HG02763 (cell line): ENCODE measurements around the gene FARP2.
A peak's percentile ranks its signal among the peaks of the same experiment; 100 is the strongest.
"Not testable (repeated sequence)": the region's sequence is repeated elsewhere in the genome, so short reads cannot be mapped to it uniquely, and the experiment has no call there.

ENCODE experiments used
- ATAC-seq: cut with Tn5 transposase; IDR thresholded peaks from one replicate; pipeline ENCODE4 v1.9.1; 2021; ENCODE audit warnings: mild to moderate bottlenecking, moderate library complexity; ENCODE audit not compliant: unreplicated experiment

FARP2 gene

DNA sequence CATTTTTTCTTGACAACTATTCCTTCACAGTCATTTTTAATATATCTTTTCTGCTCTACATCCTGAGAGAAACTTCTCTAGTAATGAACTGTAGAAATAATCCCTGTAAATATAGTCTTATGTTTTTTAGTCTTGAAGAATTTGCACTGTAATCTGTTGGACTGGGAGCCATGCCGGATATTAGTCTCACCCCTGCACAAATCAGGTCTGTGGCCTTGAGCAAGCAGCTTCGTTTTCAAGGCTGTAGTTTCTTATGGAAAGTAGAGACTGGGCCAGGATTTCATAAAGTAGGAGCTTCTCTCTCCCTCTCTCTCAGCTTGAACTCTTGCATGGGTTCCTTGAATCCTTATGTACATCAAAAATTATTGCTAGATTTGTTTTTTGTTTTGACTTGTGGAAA, 8.7 kb downstream of the FARP2 start:
- ATAC-seq: no peak

DNA sequence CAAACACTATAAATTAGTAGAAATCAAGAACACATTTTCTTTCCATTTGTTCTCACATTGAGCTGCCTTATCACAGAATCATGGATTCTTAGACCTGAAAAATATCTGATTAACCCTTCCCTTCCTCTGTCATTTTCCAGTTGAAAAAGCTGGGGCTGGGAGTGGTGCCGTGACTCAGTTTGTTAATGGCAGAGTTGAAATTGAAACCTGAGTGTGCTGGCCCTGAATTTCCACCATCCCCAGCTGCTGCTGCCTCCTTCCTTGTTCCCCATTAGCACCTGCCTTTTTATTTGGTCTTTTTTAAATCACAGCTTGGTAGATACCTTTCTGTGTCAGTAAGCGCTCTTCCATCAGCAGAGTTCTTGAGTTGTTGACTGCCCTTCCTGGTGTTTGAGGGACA, 10.6 kb downstream of the FARP2 start:
- ATAC-seq: no peak

DNA sequence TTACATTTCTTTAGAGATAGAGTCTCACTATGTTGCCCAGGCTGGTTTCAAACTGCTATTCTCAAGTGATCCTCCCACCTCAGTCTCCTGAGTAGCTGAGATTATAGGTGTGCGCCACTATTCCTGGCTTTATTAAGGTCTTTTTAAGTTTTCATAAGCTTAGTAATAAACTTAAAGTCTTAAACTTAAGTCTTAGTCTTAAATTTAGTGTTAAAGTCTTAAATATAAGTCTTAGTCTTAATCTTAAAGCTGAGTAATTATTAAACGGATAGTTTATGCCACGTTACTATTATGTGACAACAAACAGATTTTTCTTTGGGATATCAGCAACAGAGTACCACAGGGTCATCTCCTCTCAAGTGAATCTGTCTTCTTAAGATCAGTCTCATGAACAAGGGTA, 12.6 kb downstream of the FARP2 start:
- ATAC-seq: no peak

- ATAC-seq: no peak
Observed at GRCh38 chr2:241372361-241372992, 16.4 kb downstream of the FARP2 start.

DNA sequence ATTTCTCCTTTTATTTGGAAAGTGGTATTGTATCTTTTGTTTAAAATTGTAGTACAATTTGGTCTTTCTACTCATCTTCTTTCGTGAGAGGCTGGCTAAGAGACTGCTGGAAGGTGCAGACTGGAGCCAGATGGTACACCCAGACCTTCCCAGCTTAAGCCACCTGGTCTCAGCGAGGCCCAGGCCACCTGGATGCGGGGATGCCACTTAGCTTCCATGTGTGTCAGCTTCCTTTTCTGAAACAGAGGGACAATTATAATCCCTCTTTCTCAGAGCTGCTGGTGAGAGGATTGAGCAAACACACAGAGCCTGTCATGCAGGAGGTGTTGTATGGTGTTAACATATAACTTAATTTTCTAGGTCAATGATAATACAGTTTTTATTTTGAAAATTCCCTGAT, 17.4 kb downstream of the FARP2 start:
- ATAC-seq: no peak

DNA sequence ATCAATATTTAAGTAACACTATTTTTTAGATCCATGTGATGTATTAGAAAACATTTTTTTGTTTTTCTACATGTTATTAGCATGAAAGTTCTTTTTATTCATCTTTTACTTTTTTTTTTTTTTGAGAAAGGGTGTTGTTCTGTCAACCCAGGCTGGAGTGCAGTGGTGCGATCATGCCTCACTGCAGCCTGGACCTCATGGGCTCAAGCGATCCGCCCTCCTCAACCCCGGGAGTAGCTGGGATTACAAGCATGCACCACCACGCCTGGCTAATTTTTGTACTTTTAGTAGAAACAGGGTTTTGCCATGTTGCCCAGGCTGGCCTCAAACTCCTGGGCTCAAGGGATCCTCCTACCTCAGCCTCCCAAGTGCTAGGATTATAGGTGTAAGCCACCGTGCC, 17.8 kb downstream of the FARP2 start:
- not testable (repeated sequence) for ATAC-seq

DNA sequence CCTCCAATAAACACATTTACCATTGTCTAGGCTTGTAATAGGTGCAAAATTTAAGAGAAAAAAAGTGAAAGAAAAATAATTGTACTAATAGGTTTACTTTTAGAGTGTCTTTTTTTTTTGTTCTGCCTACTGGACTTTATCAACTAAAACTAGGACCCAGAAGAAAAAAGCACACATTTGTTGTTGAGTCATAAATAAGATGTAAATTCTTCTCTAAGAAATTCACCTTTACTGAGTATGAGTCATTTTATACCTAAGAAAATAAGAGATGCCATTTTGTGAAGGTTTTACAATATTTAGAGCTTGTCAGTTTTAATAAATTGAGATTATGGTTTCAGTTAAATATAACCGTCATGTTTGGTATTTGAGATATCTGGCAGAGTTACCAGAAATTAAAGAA, 19.2 kb downstream of the FARP2 start:
- no peak for ATAC-seq

- no peak for ATAC-seq
Observed at GRCh38 chr2:241376808-241377207, 20.7 kb downstream of the FARP2 start.

GRCh38 chr2:241378816-241379215, 22.7 kb downstream of the FARP2 start:
- no peak for ATAC-seq

- no peak for ATAC-seq
Observed at GRCh38 chr2:241379481-241380480, 23.7 kb downstream of the FARP2 start.

- no peak for ATAC-seq
Observed at GRCh38 chr2:241381872-241382271, 25.8 kb downstream of the FARP2 start.

DNA sequence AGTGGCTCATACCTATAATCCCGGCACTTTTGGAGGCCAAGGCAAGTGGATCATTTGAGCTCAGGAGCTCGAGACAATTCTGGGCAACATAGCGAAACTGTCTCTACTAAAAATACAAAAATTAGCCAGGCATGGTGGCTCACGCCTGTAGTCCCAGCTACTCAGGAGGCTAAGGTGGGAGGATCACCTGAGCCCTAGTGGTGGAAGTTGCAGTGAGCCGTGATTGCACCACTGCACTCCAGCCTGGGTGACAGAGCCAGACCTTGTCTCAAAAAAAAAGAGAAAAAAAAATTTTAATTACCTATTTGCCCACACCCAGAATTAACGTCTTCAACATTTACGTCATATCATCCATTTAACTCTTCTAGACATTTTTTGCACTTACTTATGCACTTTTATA, 29.4 kb downstream of the FARP2 start:
- not testable (repeated sequence) for ATAC-seq

DNA sequence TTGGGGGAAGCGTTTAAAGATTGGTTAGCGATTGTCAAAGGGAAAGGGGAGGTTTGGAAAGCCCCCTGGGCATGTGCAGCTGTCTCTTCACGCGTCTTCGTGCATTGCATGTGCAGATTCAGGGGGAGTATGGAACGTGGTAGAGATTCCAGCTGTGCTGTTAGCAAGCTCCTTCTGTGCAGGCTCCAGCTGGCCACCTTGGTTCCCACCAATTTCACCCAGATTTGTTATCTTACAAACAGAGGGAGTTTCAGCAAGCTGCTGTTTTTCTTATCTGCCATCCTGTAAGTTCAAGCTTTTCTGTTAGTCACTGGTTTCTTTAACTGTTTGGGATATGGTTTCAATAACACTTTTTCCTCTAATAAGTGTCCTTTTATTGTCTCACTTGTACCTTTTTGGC, 30.4 kb downstream of the FARP2 start:
- no peak for ATAC-seq

DNA sequence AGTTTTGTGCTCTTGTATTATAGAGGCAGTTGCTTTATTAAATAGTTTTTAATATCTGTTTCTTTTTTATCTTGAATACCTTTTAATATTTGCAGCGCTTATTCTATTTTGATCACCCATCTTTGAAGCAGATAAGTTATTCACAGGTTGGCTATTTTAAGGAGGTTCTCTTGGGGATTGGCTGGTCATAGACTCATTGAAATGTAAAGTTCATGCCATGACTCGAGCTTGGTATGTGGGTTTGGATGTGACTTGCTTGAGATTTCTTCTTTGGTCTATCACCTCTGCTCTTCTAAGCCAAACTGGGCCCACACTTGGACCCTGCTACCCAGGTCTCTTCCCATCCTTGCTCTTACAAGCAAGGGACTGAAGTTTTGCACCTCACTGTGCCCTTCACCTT, 33.6 kb downstream of the FARP2 start:
- ATAC-seq: no peak

DNA sequence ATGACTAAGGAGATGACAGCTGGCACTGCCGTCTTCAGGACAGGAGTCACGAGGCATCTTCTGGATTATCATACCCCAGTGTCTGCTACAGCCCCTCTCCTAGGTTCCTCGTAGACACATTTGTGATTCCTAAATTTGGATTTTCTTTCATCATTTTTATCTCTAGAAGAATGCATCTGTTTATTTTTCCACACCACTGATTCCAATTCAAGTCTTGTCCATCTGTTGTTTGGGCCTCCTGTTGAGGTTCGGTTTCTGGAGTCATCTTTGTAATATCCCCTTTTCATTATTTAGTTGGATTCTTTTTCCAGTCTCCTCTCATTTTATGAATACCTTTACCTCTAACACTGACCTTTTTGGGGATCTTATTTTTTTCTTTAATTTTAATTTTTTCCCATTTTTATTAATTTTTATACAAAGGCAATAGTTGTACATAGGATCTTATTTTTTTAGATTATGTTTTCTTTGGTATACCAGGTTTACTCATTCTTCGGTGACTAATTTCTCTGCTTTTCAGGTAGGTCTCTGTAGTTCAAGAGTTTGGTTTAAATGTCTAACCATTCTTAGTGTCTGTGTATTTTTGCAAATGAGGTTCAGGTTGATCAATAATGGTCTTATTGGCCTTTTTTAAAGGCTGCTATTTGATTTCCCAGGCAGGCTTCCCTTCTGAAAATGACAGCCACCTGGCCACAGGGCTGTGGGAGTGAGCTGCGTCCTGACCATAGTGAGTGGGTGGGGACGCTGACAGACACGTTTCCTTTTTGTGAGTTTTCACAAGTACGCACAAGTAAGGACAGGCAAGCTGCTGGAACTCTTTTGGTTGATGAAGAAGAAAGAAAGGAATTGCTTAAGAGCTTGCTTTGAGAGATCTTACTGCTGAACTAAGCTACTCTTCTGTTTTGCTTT, 34.5 kb downstream of the FARP2 start:
- peak; percentile 61 for ATAC-seq

DNA sequence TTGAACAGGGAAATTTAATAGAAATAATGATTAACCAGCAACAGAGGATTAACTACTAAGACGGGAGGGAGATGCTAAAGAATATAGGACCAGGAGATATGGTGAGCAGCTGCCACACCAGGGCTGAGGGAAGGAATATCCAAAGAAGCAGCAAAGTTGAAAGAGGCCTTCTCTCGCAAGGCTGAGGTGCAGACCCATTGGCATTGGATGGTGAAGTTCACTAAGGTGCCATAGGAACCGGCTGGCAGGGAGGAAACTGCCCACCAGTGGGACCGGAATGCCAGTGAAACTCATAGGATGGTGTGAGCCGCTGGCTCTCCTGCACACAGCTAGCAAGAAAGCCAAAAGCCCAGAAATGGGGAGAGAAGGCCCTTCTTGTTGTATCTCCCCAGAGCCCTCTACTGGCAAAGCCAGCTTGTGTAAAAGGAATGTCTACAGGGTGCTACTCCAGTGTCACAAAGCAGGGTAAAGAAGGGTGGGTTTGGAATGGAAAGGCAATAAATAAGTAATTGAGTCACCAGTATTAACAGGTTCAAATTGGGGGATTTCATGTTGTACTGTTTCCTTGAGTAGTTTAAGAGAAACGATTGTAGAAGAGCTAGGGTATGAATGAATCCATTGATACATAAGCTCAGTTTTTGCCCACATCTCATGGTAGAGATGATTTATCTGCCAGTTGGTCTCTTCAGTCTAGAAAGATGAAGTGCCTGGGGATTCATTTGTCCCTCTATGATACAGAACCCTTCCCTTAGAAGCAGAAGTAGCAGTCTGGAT, 36.0 kb downstream of the FARP2 start:
- ATAC-seq: no peak

GRCh38 chr2:241392753-241393152, 36.7 kb downstream of the FARP2 start:
- ATAC-seq: not testable (repeated sequence)

DNA sequence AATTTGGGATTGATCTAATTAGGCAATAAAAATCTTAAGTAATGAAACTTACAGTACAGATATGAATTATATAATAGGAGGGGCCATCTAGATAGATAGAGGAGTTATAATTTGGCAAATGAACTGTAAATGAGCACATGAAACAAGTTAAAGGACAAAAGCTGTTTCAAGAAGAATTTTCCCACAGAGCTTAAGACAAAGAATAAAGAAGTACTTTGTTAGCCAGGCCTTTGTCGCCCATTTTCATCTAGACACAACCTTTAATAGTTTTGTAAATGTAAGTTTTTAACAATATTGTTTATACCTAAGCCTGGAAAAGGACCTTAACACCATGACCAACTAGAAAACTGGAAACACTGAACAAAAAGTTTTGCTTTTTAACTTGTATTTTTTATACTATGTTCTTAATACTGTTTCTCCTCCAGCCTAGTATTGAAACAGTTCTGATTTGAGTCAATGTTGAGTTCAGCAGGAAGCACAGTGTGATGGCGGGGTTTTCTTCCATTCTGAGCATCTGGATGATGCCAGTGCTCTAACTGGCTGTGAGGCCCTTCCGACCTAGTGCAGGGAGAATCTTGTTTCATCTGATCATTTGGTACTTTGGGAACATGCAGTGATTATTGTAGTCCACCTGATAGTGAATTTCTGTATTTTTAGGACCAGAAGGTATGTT, 37.6 kb downstream of the FARP2 start:
- ATAC-seq: no peak

- not testable (repeated sequence) for ATAC-seq
Observed at GRCh38 chr2:241396809-241397208, 40.7 kb downstream of the FARP2 start.
